Ovary (tissue), 3 donors: ENCODE data around the gene CBX4.

ENCODE experiments used
- CTCF ChIP-seq, 3 donors: fragments of 450-650 bp in 2 of 3; fragments of 200-600 bp in 1 of 3; IDR thresholded peaks; one replicate each; pipeline versions ENCODE4 v1.5.1 to v1.8.0; 2016 to 2022; ENCODE audit warnings: antibody characterized with exemption in 3 of 3, mild to moderate bottlenecking in 1 of 3
- EP300 ChIP-seq: sonication (generic); formaldehyde crosslinking; IDR thresholded peaks from one replicate; pipeline ENCODE4 v1.6.1; 2017; ENCODE audit warnings: antibody characterized with exemption
- POLR2A ChIP-seq: fragments of 450-650 bp; IDR thresholded peaks from one replicate; pipeline ENCODE4 v1.6.1; 2017; ENCODE audit warnings: antibody characterized with exemption, mild to moderate bottlenecking, moderate library complexity
- donor health status: DM: no; HTN: no; CAD: no.

DNA sequence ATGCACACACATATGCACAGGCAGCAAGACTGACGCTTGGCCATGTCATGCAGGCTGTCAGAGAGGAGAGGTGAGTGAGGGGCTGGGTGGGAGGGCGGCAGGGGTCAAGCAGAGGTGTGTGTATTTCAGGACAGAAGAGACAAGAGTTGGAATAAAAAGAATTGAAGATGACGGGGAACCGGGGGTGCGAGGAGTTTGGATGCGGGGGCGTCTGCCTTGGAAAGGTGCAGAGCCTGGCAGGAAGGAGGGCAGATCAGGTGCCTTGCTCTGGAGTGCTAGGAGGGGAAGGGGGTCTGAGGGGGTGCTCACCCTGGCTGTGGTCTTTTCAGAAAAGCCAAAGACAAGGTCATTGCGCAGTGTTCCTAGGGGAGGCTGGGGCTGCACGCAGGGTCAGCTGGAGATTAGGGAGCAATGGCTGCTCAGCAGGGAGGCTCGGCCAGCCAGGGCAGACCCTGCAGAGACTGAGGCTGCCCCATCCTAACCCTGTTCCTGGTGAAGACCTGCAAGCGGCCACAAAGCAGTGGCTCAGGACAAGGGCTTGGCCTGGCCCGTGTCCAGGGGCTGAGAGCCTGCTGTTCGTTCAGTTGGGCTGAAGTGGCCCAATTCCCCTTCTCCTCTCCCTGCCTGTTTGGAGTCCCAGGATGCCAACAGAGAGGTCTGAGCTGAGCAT lies 23.7 kb upstream of the CBX4 start:
- TF ChIP-seq POLR2A (no peak), CTCF (IDR thresholded peaks at IDR 0.05) (no peak), EP300 (no peak)
